Right atrium auricular region (tissue), 2 donors: ENCODE measurements around the gene EIF2B2. TPM values are rescaled to one million over a fixed set of nuclear protein-coding genes. Genes with fewer than 3 reads are reported as not detected.
"Not testable (repeated sequence)": the region's sequence is repeated elsewhere in the genome, so short reads cannot be mapped to it uniquely, and the experiment has no call there.

Experiments
- DNase-seq: peaks from one replicate; pipeline ENCODE4 v3.0.0-alpha.2; 2019; ENCODE audit warnings: low spot score
- H3K27ac ChIP-seq, 2 donors: fragments of 200-600 bp; sonication (generic); 1 replicate in 1 of 2; 2 replicates in 1 of 2; pipeline ENCODE4 v1.5.1; 2016 to 2019
- H3K27me3 ChIP-seq, 2 donors: fragments of 200-600 bp; sonication (generic); one replicate each; pipeline versions ENCODE4 v1.5.1 to v1.6.0; 2017 to 2019
- H3K36me3 ChIP-seq: fragments of 200-600 bp; sonication (generic); one replicate; pipeline ENCODE4 v1.5.1; 2016
- H3K4me1 ChIP-seq, 2 donors: fragments of 200-600 bp; sonication (generic); one replicate each; pipeline versions ENCODE4 v1.5.1 to v1.6.0; 2017 to 2019
- H3K4me3 ChIP-seq, 2 donors: fragments of 200-600 bp; sonication (generic); 1 replicate in 1 of 2; 2 replicates in 1 of 2; pipeline ENCODE4 v1.5.1; 2017 to 2019; ENCODE audit warnings: mild to moderate bottlenecking in 1 of 2, moderate library complexity in 1 of 2
- H3K9me3 ChIP-seq, 2 donors: fragments of 200-600 bp; sonication (generic); one replicate each; pipeline ENCODE4 v1.5.1; 2019
- total RNA-seq, 2 donors: library from RNA; depleted of rRNA; stranded (reverse); fragments of >200 nt; gene quantifications; one replicate each; pipeline ENCODE4 v1.1.0, GENCODE V29; 2016
- TF ChIP-seq, protein P1 (sequence below), 2 donors: fragments of 200-600 bp; sonication (generic); IDR thresholded peaks; one replicate each; pipeline ENCODE4 v1.5.1; 2019; ENCODE audit warnings: antibody characterized with exemption in 2 of 2

Gene EIF2B2
- total RNA-seq, 2 donors from 2014 or later = 26.1 to 35.3 TPM

DNA sequence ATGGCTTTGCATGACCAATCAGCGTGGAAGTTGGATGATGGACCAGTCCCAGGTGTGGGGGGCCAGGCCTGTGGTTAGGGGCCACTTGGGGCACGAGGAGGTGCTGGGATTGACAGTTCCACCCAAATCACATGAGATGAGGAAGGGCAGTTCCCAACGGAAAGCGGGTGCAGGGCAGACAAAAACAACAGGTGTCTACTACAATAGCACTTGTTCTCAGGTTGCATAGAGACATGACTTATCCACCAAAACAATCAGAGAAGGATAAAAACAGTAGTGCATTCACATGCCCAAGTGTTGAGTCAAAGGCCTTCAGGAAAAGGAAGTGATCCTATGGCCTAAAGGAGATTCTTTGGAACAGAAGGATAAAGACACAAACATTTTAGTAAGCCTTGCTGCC, 14.6 kb upstream of the EIF2B2 start:
- no peak overlapping the region for H3K4me3 ChIP-seq
- TF ChIP-seq, protein P1, sequence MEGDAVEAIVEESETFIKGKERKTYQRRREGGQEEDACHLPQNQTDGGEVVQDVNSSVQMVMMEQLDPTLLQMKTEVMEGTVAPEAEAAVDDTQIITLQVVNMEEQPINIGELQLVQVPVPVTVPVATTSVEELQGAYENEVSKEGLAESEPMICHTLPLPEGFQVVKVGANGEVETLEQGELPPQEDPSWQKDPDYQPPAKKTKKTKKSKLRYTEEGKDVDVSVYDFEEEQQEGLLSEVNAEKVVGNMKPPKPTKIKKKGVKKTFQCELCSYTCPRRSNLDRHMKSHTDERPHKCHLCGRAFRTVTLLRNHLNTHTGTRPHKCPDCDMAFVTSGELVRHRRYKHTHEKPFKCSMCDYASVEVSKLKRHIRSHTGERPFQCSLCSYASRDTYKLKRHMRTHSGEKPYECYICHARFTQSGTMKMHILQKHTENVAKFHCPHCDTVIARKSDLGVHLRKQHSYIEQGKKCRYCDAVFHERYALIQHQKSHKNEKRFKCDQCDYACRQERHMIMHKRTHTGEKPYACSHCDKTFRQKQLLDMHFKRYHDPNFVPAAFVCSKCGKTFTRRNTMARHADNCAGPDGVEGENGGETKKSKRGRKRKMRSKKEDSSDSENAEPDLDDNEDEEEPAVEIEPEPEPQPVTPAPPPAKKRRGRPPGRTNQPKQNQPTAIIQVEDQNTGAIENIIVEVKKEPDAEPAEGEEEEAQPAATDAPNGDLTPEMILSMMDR (IDR thresholded peaks at IDR 0.05) = no peak
- no peak for DNase-seq
- H3K36me3 ChIP-seq = no peaks in the 10 kb centered on the region
- H3K4me1 ChIP-seq = no peaks in the 10 kb centered on the region
- no peaks in the 10 kb centered on the region for H3K9me3 ChIP-seq
- H3K27ac ChIP-seq = no peak overlapping the region
- no peaks in the 10 kb centered on the region for H3K27me3 ChIP-seq

DNA sequence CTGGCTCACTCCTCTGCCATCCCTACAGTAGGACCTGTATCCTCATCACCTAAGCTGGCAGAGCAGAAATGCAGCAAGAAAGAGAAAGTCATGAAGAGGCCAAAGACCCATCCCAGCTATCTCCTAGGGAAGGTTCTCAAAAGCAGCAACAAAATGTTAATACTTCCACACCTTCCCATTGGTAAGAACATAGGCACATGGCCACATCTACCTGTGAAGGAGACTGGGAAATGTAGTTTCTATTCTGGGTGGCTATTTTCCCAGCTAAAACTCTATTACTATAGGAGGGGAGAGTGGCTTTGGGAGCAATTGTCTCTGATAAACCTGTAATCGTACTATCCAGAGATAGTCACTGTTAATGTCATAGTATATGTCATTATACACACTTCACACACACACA, 13.7 kb upstream of the EIF2B2 start:
- H3K27ac ChIP-seq = no peak overlapping the region

DNA sequence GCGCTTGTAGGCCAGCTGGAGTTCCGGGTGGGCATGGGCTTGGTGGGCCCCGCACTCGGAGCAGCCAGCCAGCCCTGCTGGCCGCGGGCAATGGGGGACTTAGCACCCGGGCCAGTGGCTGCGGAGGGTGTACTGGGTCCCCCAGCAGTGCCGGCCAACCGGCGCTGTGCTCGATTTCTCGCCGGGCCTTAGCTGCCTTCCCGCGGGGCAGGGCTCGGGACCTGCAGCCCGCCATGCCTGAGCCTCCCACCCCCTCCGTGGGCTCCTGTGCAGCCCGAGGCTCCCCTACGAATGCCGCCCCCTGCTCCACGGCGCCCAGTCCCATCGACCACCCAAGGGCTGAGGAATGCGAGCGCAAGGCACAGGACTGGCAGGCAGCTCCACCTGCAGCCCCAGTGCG, 8.5 kb upstream of the EIF2B2 start:
- DNase-seq, H3K4me1 ChIP-seq, H3K4me3 ChIP-seq, H3K27me3 ChIP-seq, H3K27ac ChIP-seq, H3K36me3 ChIP-seq, H3K9me3 ChIP-seq: not testable (repeated sequence)

More for the DNA sequence above, 13.7 kb upstream of the EIF2B2 start:
- Histone ChIP-seq H3K27me3 (no peaks in the 10 kb centered on the region), H3K4me1 (no peaks in the 10 kb centered on the region), H3K4me3 (no peak overlapping the region), H3K36me3 (no peaks in the 10 kb centered on the region), H3K9me3 (no peaks in the 10 kb centered on the region)
- DNase-seq = no peak
- TF ChIP-seq, protein P1 (IDR thresholded peaks at IDR 0.05) = no peak

DNA sequence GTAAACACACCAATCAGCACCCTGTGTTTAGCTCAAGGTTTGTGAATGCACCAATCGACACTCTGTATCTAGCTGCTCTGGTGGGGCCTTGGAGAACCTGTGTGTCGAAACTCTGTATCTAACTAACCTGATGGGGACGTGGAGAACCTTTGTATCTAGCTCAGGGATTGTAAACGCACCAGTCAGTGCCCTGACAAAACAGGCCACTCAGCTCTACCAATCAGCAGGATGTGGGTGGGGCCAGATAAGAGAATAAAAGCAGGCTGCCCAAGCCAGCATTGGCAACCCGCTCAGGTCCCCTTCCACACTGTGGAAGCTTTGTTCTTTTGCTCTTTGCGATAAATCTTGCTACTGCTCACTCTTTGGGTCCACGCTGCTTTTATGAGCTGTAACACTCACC, 6.9 kb upstream of the EIF2B2 start:
- H3K36me3 ChIP-seq, H3K27ac ChIP-seq, H3K4me3 ChIP-seq, H3K27me3 ChIP-seq, H3K4me1 ChIP-seq, H3K9me3 ChIP-seq, DNase-seq: not testable (repeated sequence)

DNA sequence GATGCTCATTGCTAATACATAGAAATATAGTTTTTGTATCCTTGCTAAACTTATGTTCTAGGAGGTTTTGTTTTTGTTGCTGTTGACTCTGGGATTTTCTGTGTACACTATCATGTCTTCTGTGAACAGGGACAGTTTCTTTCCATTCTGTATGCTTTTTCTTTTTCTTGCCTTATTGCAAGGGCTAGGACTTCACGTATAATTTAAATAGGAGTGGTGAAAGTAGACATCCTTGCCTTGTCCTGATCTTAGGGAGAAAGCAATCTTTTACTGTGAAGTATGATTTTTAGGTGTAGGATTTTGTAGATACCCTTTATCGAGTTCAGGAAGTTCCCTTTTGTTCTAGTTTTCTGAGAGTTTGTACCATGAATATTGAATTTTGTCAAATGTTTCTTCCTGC, 1.5 kb upstream of the EIF2B2 start:
- peaks cover 17% of the 10 kb centered on the region for H3K36me3 ChIP-seq
- H3K4me3 ChIP-seq = no peak overlapping the region
- DNase-seq = no peak
- no peak overlapping the region for H3K27ac ChIP-seq
- TF ChIP-seq, protein P1 (IDR thresholded peaks at IDR 0.05) = no peak
- no peaks in the 10 kb centered on the region for H3K27me3 ChIP-seq
- peaks cover 0 to 25% of the 10 kb centered on the region in 2 donors for H3K4me1 ChIP-seq
- H3K9me3 ChIP-seq = no peaks in the 10 kb centered on the region

DNA sequence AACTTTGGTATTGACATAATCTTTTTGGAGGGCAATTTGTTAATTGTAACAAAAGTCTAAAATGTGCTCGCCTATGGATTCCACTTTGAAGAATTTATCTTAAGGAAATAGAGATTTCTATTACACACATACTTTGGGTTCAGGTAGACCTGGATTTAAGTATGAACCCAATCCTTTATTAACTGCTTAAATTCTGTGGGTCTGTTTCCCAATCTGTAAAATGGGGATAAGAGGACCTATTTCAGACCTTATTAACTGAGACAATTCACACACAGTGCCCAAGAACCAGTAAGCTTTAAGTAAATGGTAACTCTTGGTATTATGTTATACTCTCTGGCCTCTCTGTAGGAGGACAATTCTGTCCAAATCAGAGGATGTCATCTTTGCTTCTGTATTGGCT, 822 bp upstream of the EIF2B2 start:
- TF ChIP-seq, protein P1 (IDR thresholded peaks at IDR 0.05) = no peak
- peaks cover 23% of the 10 kb centered on the region for H3K36me3 ChIP-seq
- H3K9me3 ChIP-seq = no peaks in the 10 kb centered on the region
- no peaks in the 10 kb centered on the region for H3K27me3 ChIP-seq
- DNase-seq = no peak
- peak overlapping the region in 1 of 2 donors; percentile 95 for H3K4me3 ChIP-seq
- H3K27ac ChIP-seq = peak overlapping the region; percentile 88 to 89
- peaks cover 0 to 25% of the 10 kb centered on the region in 2 donors for H3K4me1 ChIP-seq

DNA sequence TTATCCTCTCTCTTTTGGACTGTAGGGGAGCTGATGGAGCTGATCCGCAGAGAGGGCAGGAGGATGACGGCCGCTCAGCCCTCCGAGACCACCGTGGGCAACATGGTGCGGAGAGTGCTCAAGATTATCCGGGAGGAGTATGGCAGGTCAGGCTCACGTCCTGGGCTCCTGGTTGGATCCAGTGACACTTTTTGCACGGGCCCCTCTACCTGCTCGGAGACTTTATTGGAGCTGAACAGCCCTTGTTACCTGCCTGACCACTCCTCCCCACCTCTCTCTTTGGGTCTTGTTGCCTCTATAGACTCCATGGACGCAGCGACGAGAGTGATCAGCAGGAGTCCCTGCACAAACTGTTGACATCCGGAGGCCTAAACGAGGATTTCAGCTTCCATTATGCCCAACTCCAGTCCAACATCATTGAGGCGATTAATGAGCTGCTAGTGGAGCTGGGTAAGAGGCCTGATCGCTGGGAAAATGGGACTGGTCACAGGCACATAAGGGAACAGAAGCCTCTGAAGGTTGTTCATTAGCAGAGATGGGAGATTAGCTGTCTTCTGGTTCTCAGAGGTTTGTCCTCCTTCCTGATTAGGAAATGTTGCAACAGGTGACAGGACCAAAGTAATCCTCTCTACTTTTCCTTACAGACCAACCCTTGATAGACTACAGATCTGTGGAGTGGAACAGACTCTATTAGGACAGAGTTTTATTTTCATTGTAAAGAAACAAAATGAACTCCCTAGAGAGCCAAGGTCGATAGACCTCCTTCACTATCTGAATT, 718 bp downstream of the EIF2B2 start:
- peak overlapping the region; percentile 88 to 89 for H3K27ac ChIP-seq
- H3K4me1 ChIP-seq = peaks cover 0 to 25% of the 10 kb centered on the region in 2 donors
- no peaks in the 10 kb centered on the region for H3K27me3 ChIP-seq
- TF ChIP-seq, protein P1 (IDR thresholded peaks at IDR 0.05) = no peak
- H3K36me3 ChIP-seq = peaks cover 39% of the 10 kb centered on the region
- peak overlapping the region; percentile 95 to 96 for H3K4me3 ChIP-seq
- H3K9me3 ChIP-seq = no peaks in the 10 kb centered on the region
- no peak for DNase-seq
